Sigmoid colon (tissue), 4 donors: ENCODE results near the gene HDDC2.

ENCODE experiments used
- CTCF ChIP-seq, 4 experiments: fragments of 450-650 bp in 3 of 4; fragments of 200-600 bp in 1 of 4; IDR thresholded peaks; one replicate each; pipeline ENCODE4 v1.5.1; 2016 to 2019; ENCODE audit warnings: antibody characterized with exemption in 4 of 4, mild to moderate bottlenecking in 3 of 4, moderate library complexity in 2 of 4
- EP300 ChIP-seq, 4 donors: sonication (generic); formaldehyde crosslinking; IDR thresholded peaks; one replicate each; pipeline ENCODE4 v1.6.1; 2017; ENCODE audit warnings: antibody characterized with exemption in 4 of 4
- POLR2A ChIP-seq, 2 donors: fragments of 450-650 bp; IDR thresholded peaks; one replicate each; pipeline ENCODE4 v1.6.1; 2016; ENCODE audit warnings: antibody characterized with exemption in 2 of 2, mild to moderate bottlenecking in 2 of 2, moderate library complexity in 2 of 2
- POLR2AphosphoS5 ChIP-seq, 4 donors: sonication (generic); formaldehyde crosslinking; IDR thresholded peaks; one replicate each; pipeline ENCODE4 v1.6.1; 2017; ENCODE audit warnings: antibody characterized with exemption in 4 of 4

DNA sequence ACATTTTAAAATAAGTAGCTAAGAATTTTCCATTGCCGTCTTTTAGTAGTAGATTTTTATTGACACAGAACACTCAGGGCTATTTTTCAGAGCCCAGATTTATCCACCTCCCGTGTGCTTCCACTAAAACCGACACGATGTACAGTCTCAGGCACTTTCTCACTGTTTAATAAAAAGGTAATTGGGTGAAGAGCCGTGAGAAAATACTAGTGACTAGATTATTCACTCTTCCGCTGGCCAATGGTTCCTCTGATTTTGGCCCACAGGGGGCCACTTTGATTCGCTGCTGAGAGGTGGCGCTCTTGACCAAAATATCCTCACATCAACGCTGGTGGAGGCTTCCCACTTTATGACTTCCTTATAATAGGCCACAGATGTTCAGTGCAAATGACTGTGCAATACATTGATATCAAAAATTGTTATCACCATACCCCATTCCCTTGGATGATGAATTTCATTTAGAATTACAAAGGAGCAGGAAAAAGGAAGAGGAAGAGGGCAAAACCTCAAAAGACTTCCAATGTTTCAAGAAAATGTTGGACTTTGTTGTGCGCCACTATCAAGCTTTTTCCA lies 12.3 kb upstream of the HDDC2 start:
- TF ChIP-seq POLR2AphosphoS5 (IDR thresholded peaks at IDR 0.05) (no peak), CTCF (IDR thresholded peaks at IDR 0.05) (peak; percentile 67 to 81 (median 72)), EP300 (IDR thresholded peaks at IDR 0.05) (no peak), POLR2A (IDR thresholded peaks at IDR 0.05) (no peak)
